SK-N-SH (cell line): ENCODE results near the gene RFWD3. TPM values are rescaled to one million over a fixed set of nuclear protein-coding genes. Genes with fewer than 3 reads are reported as not detected.

Experiments used
- CTCF ChIA-PET: fragments of 300-600, 350-600 bp; formaldehyde crosslinking; extraction: SDS; loops from one replicate; lab custom pipeline; 2021; lab: Yijun Ruan, JAX
- POLR2A ChIA-PET: fragments of 350-600 bp; sonication (Branson Sonifier 250); formaldehyde crosslinking; extraction: SDS; loops from one replicate; lab custom pipeline; 2020; ENCODE audit warnings: antibody characterized with exemption, inconsistent platforms; lab: Yijun Ruan, JAX
- DNase-seq: peaks from one replicate; pipeline ENCODE4 v3.0.0; 2012
- H2AFZ ChIP-seq: fragments of 200-600 bp; sonication (generic); 2 replicates; pipeline ENCODE4 v1.8.1; 2016; ENCODE audit warnings: antibody characterized with exemption, mild to moderate bottlenecking, low read depth
- H3F3A ChIP-seq: fragments of 200-600 bp; sonication (generic); replicated peaks from 2 replicates; pipeline ENCODE3; 2016; ENCODE audit warnings: antibody characterized with exemption, mild to moderate bottlenecking; ENCODE audit not compliant: insufficient read depth
- H3K27ac ChIP-seq, 2 experiments: fragments of 200-500 bp in 1 of 2; fragments of 200-600 bp in 1 of 2; sonication (Bioruptor generic) in 1 of 2; sonication (generic), shearing (Covaris generic) in 1 of 2; 2 replicates each; pipeline versions ENCODE4 v1.5.1 to v1.6.1; 2014 to 2016; ENCODE audit warnings: low read depth in 2 of 2, inconsistent platforms in 1 of 2, low read length in 1 of 2, mild to moderate bottlenecking in 1 of 2, mixed read lengths in 1 of 2
- H3K27me3 ChIP-seq: fragments of 200-600 bp; sonication (generic), shearing (Covaris generic); 2 replicates; pipeline ENCODE4 v1.6.1; 2016; ENCODE audit warnings: mixed run types; ENCODE audit not compliant: insufficient read depth
- H3K36me3 ChIP-seq, 2 experiments: fragments of 200-500 bp in 1 of 2; fragments of 200-600 bp in 1 of 2; sonication (Bioruptor generic) in 1 of 2; sonication (generic) in 1 of 2; replicated peaks in 1 of 2; 2 replicates each; pipeline versions ENCODE3 to v1.5.1; 2014 to 2016; ENCODE audit warnings: low read length in 1 of 2, mild to moderate bottlenecking in 1 of 2; ENCODE audit not compliant: insufficient read depth in 2 of 2, control insufficient read depth in 1 of 2
- H3K4me1 ChIP-seq, 2 experiments: fragments of 200-500 bp in 1 of 2; fragments of 200-600 bp in 1 of 2; sonication (Bioruptor generic) in 1 of 2; sonication (generic), shearing (Covaris generic) in 1 of 2; 2 replicates each; pipeline versions ENCODE4 v1.5.1 to v1.6.1; 2014 to 2016; ENCODE audit warnings: low read depth in 1 of 2, low read length in 1 of 2, mixed run types in 1 of 2; ENCODE audit not compliant: insufficient read depth in 2 of 2, control insufficient read depth in 1 of 2
- H3K4me2 ChIP-seq: fragments of 200-600 bp; sonication (generic), shearing (Covaris generic); 2 replicates; pipeline ENCODE4 v1.6.1; 2017; ENCODE audit warnings: mixed run types
- H3K4me3 ChIP-seq, 2 experiments: fragments of 200-500 bp in 1 of 2; fragments of 200-600 bp in 1 of 2; sonication (Bioruptor generic) in 1 of 2; sonication (generic), shearing (Covaris generic) in 1 of 2; 2 replicates each; pipeline versions ENCODE4 v1.5.1 to v1.8.1; 2014 to 2016; ENCODE audit warnings: low read depth in 2 of 2, inconsistent platforms in 1 of 2, low read length in 1 of 2, mild to moderate bottlenecking in 1 of 2, mixed read lengths in 1 of 2, moderate library complexity in 1 of 2
- H3K79me2 ChIP-seq: fragments of 200-600 bp; sonication (generic); 2 replicates; pipeline ENCODE4 v1.8.1; 2017; ENCODE audit warnings: mild to moderate bottlenecking; ENCODE audit not compliant: insufficient read depth
- H3K9ac ChIP-seq: fragments of 200-600 bp; sonication (generic); 2 replicates; pipeline ENCODE4 v1.6.1; 2017; ENCODE audit warnings: mixed run types
- H3K9me2 ChIP-seq: fragments of 200-600 bp; sonication (generic); 2 replicates; pipeline ENCODE4 v1.6.1; 2017; ENCODE audit warnings: mixed run types
- H3K9me3 ChIP-seq: fragments of 200-600 bp; sonication (generic); 2 replicates; pipeline ENCODE4 v1.6.1; 2017; ENCODE audit warnings: mixed run types, mild to moderate bottlenecking, moderate library complexity
- H4K20me1 ChIP-seq: fragments of 200-600 bp; sonication (generic); 2 replicates; pipeline ENCODE4 v1.6.1; 2017; ENCODE audit warnings: mild to moderate bottlenecking, mixed run types; ENCODE audit not compliant: insufficient read depth
- CTCF ChIP-seq: fragments of 200-600 bp; sonication (generic); IDR thresholded peaks from 2 replicates; pipeline ENCODE4 v1.6.1; 2017; ENCODE audit warnings: antibody characterized with exemption, mild to moderate bottlenecking, moderate library complexity
- EZH2phosphoT487 ChIP-seq: fragments of 200-600 bp; sonication (generic); IDR thresholded peaks from 2 replicates; pipeline ENCODE4 v1.6.1; 2017; ENCODE audit warnings: low read depth, mixed run types, mild to moderate bottlenecking, antibody characterized with exemption, moderate library complexity, borderline replicate concordance
- FOXJ3 ChIP-seq: sonication (generic); formaldehyde crosslinking; IDR thresholded peaks from 2 replicates; pipeline ENCODE4 v1.5.1; 2020; ENCODE audit warnings: mild to moderate bottlenecking, missing genetic modification reagents
- MXI1 ChIP-seq: IDR thresholded peaks from 2 replicates; pipeline ENCODE4 v1.6.1; 2012; ENCODE audit warnings: mild to moderate bottlenecking, low read depth, low read length, improper control_type of control experiment
- NRF1 ChIP-seq: IDR thresholded peaks from 2 replicates; pipeline ENCODE4 v1.6.1; 2012; ENCODE audit warnings: low read depth, mild to moderate bottlenecking, low read length
- REST ChIP-seq: IDR thresholded peaks from 2 replicates; pipeline ENCODE4 v1.6.1; 2012; ENCODE audit warnings: mild to moderate bottlenecking, low read depth, low read length, moderate library complexity
- SIN3A ChIP-seq: IDR thresholded peaks from 2 replicates; pipeline ENCODE4 v1.6.1; 2012; ENCODE audit warnings: low read depth, mild to moderate bottlenecking, low read length, moderate library complexity, borderline replicate concordance
- TAF1 ChIP-seq: IDR thresholded peaks from 2 replicates; pipeline ENCODE4 v1.6.1; 2012; ENCODE audit warnings: low read depth, mild to moderate bottlenecking, low read length, moderate library complexity, borderline replicate concordance
- TCF12 ChIP-seq: IDR thresholded peaks from 2 replicates; pipeline ENCODE4 v1.4.0; 2012
- USF2 ChIP-seq: fragments of 150-350 bp; IDR thresholded peaks from 2 replicates; pipeline ENCODE4 v1.6.1; 2017; ENCODE audit warnings: antibody characterized with exemption, low read length, low read depth, borderline replicate concordance
- ZBTB33 ChIP-seq: IDR thresholded peaks from 2 replicates; pipeline ENCODE4 v1.4.0; 2012; ENCODE audit warnings: low read depth, borderline replicate concordance
- WGBS: methylation state at CpG from one replicate; pipeline ENCODE4 v1.1.6; 2017; ENCODE audit warnings: low lambda C conversion rate; 5-methylcytosine and 5-hydroxymethylcytosine counted together
- polyA plus RNA-seq, 3 experiments: library from polyadenylated mRNA; depleted of rRNA; stranded (reverse); fragments of >200 nt; gene quantifications; 2 replicates each; pipeline ENCODE4 v1.2.3, GENCODE V29; 2012

The RFWD3 gene
- polyA plus RNA-seq, 1 of the 3 experiments (the other 2 are of a cell fraction) = 13.2 TPM

DNA sequence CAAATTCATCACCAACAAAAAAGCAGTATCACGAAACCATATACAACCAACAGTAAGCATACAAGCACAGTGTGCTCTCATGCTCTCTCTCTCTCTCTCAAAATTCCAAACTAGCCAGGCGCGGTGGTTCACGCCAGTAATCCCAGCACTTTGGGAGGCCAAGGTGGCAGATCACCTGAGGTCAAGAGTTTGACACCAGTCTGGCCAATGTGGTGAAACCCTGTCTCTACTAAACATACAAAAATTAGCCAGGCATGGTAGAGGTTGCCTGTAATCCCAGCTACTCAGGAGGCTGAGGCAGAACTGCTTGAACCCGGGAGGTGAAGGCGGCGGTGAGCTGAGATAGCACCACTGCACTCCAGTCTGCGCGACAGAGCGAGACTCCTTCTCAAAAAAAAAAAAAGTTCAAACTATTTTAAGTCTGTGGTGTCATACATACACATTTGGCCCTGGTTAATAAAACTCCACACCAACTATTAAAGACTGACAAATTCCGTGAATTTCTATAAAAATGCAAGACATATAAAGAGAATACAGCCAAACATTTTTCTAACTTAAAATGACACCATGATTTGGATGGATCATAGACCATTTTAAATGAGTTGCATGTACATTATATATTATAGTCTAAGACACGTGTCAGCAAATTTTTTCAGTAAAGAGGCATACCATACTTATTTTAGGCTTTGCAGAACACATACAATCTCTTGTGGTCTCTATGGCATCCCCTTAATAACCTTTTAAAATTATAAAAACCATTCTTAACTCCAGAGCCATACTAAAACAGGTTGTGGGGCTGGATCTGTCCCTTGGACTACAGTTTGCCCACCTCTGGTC is 90.7 kb downstream of the RFWD3 start:
- CTCF ChIA-PET = interaction anchor here (0.7 to 1.1 kb wide), 2 partner anchors 8 to 26 kb away, joined by 3 to 5 read pairs; no protein-coding TSS in a partner anchor
- no peak overlapping the region for H2AFZ ChIP-seq

More for the DNA sequence above, 90.7 kb downstream of the RFWD3 start:
- Histone ChIP-seq H3K9ac (no peak overlapping the region), H3K4me2 (no peak overlapping the region), H3K36me3 (no peaks in the 10 kb centered on the region), H3F3A (peaks cover 29% of the 10 kb centered on the region), H3K9me2 (no peaks in the 10 kb centered on the region), H3K27ac (no peak overlapping the region), H3K4me1 (peaks cover 4 to 34% of the 10 kb centered on the region in 2 experiments), H4K20me1 (peaks cover 63% of the 10 kb centered on the region), H3K9me3 (no peaks in the 10 kb centered on the region), H3K27me3 (no peaks in the 10 kb centered on the region), H3K79me2 (peaks cover 91% of the 10 kb centered on the region), H3K4me3 (no peak overlapping the region)
- no peak for DNase-seq
- 97% methylated on average over 12 of the region's 12 CpGs for WGBS
- POLR2A ChIA-PET = no interaction called here
- TF ChIP-seq TCF12 = no peak
- TF ChIP-seq SIN3A = no peak
- no peak for TF ChIP-seq FOXJ3
- no peak for TF ChIP-seq TAF1
- no peak for TF ChIP-seq REST
- TF ChIP-seq ZBTB33 = no peak
- TF ChIP-seq EZH2phosphoT487 = no peak
- no peak for TF ChIP-seq NRF1
- TF ChIP-seq MXI1 = no peak
- TF ChIP-seq CTCF = no peak
- no peak for TF ChIP-seq USF2
